ENCODE results near the gene LCORL. TPM values are rescaled to one million over a fixed set of nuclear protein-coding genes. Genes with fewer than 3 reads are reported as not detected.

LCORL gene
- total and polyA plus RNA-seq, 9 of the 15 experiments (the other 6 are each of a cell fraction or from before 2014, with no cell fraction given), result 3.1 to 24.5 (median 11.1) TPM

DNA sequence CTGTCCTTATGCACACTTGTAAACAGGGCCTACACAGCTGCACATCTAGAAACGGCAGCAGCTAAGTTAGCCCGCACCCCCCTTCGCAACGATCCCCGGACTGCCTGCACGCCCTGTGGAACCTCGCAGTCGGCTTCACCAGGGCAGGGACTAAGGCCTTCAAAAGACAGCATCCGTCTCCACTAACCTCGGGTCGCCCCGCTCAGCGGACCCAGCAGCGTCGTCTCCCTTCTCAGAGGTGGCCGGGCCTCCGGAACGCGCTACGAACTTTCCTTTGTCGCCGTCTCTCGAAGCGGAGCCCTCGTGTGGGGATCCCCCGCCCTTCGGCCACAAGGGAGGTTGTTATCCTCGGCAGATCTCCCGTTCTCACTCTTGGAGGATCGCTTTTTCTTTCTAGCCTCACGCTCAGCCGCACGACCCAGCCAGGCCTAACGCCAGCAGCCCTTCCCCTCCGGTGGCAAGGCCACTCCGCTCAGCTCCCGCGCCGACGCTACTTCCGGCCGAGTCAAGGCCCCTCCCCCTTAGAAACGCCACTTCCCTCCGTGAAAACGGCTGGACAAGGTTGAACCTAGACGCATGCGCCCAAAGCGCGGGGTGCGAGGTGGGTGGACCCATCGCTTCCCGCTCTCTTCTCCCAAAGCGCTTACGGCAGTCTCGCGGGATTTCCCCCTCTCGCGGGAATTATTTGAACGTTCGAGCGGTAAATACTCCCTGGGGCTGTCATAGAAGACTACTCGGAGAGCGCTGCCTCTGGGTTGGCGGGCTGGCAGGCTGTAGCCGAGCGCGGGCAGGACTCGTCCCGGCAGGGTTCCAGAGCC is 211.1 kb downstream of the LCORL start, which contains the start of the genes DCAF16 and NCAPG (continued):
- TF ChIP-seq ZBTB7A (IDR thresholded peaks at IDR 0.05; ENCODE audit: borderline replicate concordance, control insufficient read depth, low read depth, low read length), result peak; percentile 54; the same call in 1 of the 2 replicates
- no peak for TF ChIP-seq ZNF311 (CRISPR knock-in tag; IDR thresholded peaks at IDR 0.05)
- TF ChIP-seq, protein P1, sequence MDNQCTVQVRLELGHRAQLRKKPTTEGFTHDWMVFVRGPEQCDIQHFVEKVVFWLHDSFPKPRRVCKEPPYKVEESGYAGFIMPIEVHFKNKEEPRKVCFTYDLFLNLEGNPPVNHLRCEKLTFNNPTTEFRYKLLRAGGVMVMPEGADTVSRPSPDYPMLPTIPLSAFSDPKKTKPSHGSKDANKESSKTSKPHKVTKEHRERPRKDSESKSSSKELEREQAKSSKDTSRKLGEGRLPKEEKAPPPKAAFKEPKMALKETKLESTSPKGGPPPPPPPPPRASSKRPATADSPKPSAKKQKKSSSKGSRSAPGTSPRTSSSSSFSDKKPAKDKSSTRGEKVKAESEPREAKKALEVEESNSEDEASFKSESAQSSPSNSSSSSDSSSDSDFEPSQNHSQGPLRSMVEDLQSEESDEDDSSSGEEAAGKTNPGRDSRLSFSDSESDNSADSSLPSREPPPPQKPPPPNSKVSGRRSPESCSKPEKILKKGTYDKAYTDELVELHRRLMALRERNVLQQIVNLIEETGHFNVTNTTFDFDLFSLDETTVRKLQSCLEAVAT (IDR thresholded peaks at IDR 0.05), result peak; percentile 44 to 74; a peak in 1 of 4 replicates
- peak; percentile 9 for TF ChIP-seq ZNF146 (CRISPR knock-in tag; IDR thresholded peaks at IDR 0.05; ENCODE audit: unreplicated experiment)
- peak; percentile 9; the same call in 1 of the 2 replicates for TF ChIP-seq TCF3 (CRISPR knock-in tag; IDR thresholded peaks at IDR 0.05)
- 0 out of 2 replicates have a peak, but pooled peaks have one; percentile 47 for TF ChIP-seq TCF7L2 (IDR thresholded peaks at IDR 0.05; ENCODE audit: low read depth, low read length)
- no peak for TF ChIP-seq KLF13 (tag; IDR thresholded peaks at IDR 0.05; ENCODE audit: borderline replicate concordance, low read depth)
- TF ChIP-seq SIN3A (IDR thresholded peaks at IDR 0.05; ENCODE audit: borderline replicate concordance in 2 of 2, control insufficient read depth in 1 of 2, low read depth in 2 of 2, low read length in 2 of 2), result peak; percentile 92 to 93; a peak in 3 of 4 replicates
- no peak for TF ChIP-seq DIDO1 (tag; IDR thresholded peaks at IDR 0.05; ENCODE audit: low read depth)
- TF ChIP-seq HLTF (IDR thresholded peaks at IDR 0.05), result no peak
- TF ChIP-seq, protein P2, sequence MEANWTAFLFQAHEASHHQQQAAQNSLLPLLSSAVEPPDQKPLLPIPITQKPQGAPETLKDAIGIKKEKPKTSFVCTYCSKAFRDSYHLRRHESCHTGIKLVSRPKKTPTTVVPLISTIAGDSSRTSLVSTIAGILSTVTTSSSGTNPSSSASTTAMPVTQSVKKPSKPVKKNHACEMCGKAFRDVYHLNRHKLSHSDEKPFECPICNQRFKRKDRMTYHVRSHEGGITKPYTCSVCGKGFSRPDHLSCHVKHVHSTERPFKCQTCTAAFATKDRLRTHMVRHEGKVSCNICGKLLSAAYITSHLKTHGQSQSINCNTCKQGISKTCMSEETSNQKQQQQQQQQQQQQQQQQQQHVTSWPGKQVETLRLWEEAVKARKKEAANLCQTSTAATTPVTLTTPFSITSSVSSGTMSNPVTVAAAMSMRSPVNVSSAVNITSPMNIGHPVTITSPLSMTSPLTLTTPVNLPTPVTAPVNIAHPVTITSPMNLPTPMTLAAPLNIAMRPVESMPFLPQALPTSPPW (CRISPR knock-in tag; IDR thresholded peaks at IDR 0.05), result peak; percentile 52; the same call in 1 of the 2 replicates
- TF ChIP-seq ZNF175 (CRISPR knock-in tag; IDR thresholded peaks at IDR 0.05; ENCODE audit: low read depth), result no peak
- no peak for TF ChIP-seq ZNF324 (CRISPR knock-in tag; IDR thresholded peaks at IDR 0.05)
- TF ChIP-seq RNF2 (IDR thresholded peaks at IDR 0.05), result peak; percentile 20; the same call in 1 of the 2 replicates
- TF ChIP-seq PRPF4 (IDR thresholded peaks at IDR 0.05; ENCODE audit: insufficient read depth, low read depth, low read length, poor library complexity, severe bottlenecking), result peak; percentile 45
- no peak for TF ChIP-seq POLR3G (IDR thresholded peaks at IDR 0.05; ENCODE audit: extremely low read depth, insufficient read length, insufficient replicate concordance)
- no peak for TF ChIP-seq NFYB (IDR thresholded peaks at IDR 0.05; ENCODE audit: extremely low read depth, insufficient read length)
- TF ChIP-seq, protein P3, sequence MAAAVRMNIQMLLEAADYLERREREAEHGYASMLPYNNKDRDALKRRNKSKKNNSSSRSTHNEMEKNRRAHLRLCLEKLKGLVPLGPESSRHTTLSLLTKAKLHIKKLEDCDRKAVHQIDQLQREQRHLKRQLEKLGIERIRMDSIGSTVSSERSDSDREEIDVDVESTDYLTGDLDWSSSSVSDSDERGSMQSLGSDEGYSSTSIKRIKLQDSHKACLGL (CRISPR knock-in tag; IDR thresholded peaks at IDR 0.05; ENCODE audit: borderline replicate concordance, poor library complexity, severe bottlenecking), result no peak
- TF ChIP-seq NR2F6 (CRISPR knock-in tag; IDR thresholded peaks at IDR 0.05), result no peak
- no peak for TF ChIP-seq HNRNPK (IDR thresholded peaks at IDR 0.05; ENCODE audit: low read depth, low read length, poor library complexity, severe bottlenecking)
- TF ChIP-seq, protein P4, sequence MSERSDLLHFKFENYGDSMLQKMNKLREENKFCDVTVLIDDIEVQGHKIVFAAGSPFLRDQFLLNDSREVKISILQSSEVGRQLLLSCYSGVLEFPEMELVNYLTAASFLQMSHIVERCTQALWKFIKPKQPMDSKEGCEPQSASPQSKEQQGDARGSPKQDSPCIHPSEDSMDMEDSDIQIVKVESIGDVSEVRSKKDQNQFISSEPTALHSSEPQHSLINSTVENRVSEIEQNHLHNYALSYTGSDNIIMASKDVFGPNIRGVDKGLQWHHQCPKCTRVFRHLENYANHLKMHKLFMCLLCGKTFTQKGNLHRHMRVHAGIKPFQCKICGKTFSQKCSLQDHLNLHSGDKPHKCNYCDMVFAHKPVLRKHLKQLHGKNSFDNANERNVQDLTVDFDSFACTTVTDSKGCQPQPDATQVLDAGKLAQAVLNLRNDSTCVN (CRISPR knock-in tag; IDR thresholded peaks at IDR 0.05), result no peak
- TF ChIP-seq TAF1 (IDR thresholded peaks at IDR 0.05; ENCODE audit: control insufficient read depth, extremely low read depth, insufficient read depth, low read length, severe bottlenecking), result peak; percentile 81

Measured in K562 (cell line).